Prostate gland (tissue), 2 donors: ENCODE measurements around the gene GRIN3B.

Source experiments
- POLR2AphosphoS5 ChIP-seq: sonication (generic); formaldehyde crosslinking; IDR thresholded peaks from one replicate; pipeline ENCODE4 v1.6.1; 2017; ENCODE audit warnings: antibody characterized with exemption
- TF ChIP-seq, protein P1 (sequence below), 4 experiments: fragments of 200-600 bp in 2 of 4; fragments of 450-650 bp in 2 of 4; sonication (generic) in 2 of 4; IDR thresholded peaks; 1 replicate in 3 of 4; 2 replicates in 1 of 4; pipeline ENCODE4 v1.5.1; 2016 to 2019; ENCODE audit warnings: antibody characterized with exemption in 4 of 4, mild to moderate bottlenecking in 2 of 4, moderate library complexity in 2 of 4

GRCh38 chr19:1018393-1018792 is 18.2 kb downstream of the GRIN3B start:
- TF ChIP-seq, protein P1, sequence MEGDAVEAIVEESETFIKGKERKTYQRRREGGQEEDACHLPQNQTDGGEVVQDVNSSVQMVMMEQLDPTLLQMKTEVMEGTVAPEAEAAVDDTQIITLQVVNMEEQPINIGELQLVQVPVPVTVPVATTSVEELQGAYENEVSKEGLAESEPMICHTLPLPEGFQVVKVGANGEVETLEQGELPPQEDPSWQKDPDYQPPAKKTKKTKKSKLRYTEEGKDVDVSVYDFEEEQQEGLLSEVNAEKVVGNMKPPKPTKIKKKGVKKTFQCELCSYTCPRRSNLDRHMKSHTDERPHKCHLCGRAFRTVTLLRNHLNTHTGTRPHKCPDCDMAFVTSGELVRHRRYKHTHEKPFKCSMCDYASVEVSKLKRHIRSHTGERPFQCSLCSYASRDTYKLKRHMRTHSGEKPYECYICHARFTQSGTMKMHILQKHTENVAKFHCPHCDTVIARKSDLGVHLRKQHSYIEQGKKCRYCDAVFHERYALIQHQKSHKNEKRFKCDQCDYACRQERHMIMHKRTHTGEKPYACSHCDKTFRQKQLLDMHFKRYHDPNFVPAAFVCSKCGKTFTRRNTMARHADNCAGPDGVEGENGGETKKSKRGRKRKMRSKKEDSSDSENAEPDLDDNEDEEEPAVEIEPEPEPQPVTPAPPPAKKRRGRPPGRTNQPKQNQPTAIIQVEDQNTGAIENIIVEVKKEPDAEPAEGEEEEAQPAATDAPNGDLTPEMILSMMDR (IDR thresholded peaks at IDR 0.05): no peak
- TF ChIP-seq POLR2AphosphoS5: no peak
